ENCODE results near the gene RPS27.

Gene RPS27

DNA sequence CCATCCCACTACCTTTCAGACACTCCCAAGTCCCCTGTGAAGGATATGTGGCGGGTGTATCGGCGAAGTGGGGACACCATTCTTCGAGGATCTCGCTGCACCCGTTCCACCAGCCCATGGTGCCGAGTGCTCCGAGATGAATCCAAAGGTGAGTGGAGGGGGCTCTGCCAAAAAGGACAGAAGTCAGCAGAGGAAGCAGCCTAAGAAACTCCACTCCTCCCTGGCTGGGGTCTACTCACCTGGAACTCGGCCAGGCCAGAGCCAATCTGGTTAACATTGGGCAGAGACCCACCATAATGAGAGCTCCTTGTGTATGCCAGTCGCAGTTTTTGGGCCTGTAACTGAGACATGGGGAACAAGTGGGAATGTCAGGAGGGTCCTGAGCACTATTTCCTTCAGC, 35.7 kb upstream of the RPS27 start:
- peak overlapping the region; percentile 20 for H3K27ac Mint-ChIP-seq
- peaks cover 83% of the 10 kb centered on the region for H3K36me3 Mint-ChIP-seq (ENCODE audit: low read depth)

GRCh38 chr1:153956997-153957715, 33.4 kb upstream of the RPS27 start:
- intact Hi-C loops (cut with micrococcal nuclease), result no loop called here
- peaks cover 81% of the 10 kb centered on the region for H3K4me1 Mint-ChIP-seq (ENCODE audit: low read depth)

More for the DNA sequence above, 35.7 kb upstream of the RPS27 start:
- intact Hi-C loops (cut with micrococcal nuclease), result no loop called here
- Mint-ChIP-seq H3K4me3 (no peak overlapping the region), H3K4me1 (ENCODE audit: low read depth) (peaks cover 81% of the 10 kb centered on the region), H3K27me3 (no peaks in the 10 kb centered on the region), H3K9me3 (no peaks in the 10 kb centered on the region)

DNA sequence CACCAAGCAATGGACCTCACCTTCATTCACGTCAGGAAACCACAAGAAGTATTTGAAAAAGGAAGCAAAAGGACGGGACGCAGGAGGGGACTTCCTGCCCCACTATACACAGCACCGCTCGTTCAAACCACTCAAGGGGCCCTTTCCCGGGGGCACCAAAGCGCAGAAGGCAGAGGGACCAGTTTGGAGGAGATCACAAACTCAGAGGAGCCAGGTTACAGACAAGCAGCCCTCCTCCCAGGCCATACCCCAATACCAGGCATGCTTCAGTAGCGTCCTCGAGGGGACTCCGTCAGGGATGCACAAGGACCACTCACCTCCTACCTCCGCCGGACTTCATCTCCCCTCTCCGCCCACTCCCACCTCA, 32.8 kb upstream of the RPS27 start:
- Mint-ChIP-seq H3K9me3 (no peaks in the 10 kb centered on the region), H3K4me1 (ENCODE audit: low read depth) (peaks cover 82% of the 10 kb centered on the region), H3K27ac (peak overlapping the region; percentile 94), H3K4me3 (peak overlapping the region; percentile 94), H3K36me3 (ENCODE audit: low read depth) (peaks cover 83% of the 10 kb centered on the region), H3K27me3 (no peaks in the 10 kb centered on the region)
- intact Hi-C loops (cut with micrococcal nuclease), result loop anchor here (1.0 kb wide), 3 partner anchors 10 to 34 kb away; partner anchors contain the start of genes CREB3L4 and DENND4B

More at GRCh38 chr1:153956997-153957715, 33.4 kb upstream of the RPS27 start:
- Mint-ChIP-seq H3K27me3 (no peaks in the 10 kb centered on the region), H3K9me3 (no peaks in the 10 kb centered on the region), H3K27ac (peak overlapping the region; percentile 94), H3K4me3 (peak overlapping the region; percentile 94), H3K36me3 (ENCODE audit: low read depth) (peaks cover 83% of the 10 kb centered on the region)

- Mint-ChIP-seq H3K4me1 (ENCODE audit: low read depth) (peaks cover 79% of the 10 kb centered on the region), H3K4me3 (peak within 1 kb of the TSS; percentile 94), H3K27ac (peak within 1 kb of the TSS; percentile 94), H3K36me3 (ENCODE audit: low read depth) (peaks cover 80% of the 10 kb centered on the region), H3K9me3 (no peaks in the 10 kb centered on the region), H3K27me3 (no peaks in the 10 kb centered on the region)
- intact Hi-C loops (cut with micrococcal nuclease), result loop anchor here (1.0 kb wide), 3 partner anchors 9 to 35 kb away; partner anchors contain the start of genes CREB3L4 and DENND4B
Observed at GRCh38 chr1:153958111-153958960, 32.2 kb upstream of the RPS27 start, which contains the start of gene CRTC2. Gene CRTC2, minus strand, starts transcription at chr1:153958612. Its CDS starts 115 bp downstream, at chr1:153958497.

GRCh38 chr1:153958961-153959260, 31.7 kb upstream of the RPS27 start:
- H3K9me3 Mint-ChIP-seq, result no peaks in the 10 kb centered on the region
- H3K27ac Mint-ChIP-seq, result peak overlapping the region; percentile 94
- intact Hi-C loops (cut with micrococcal nuclease), result loop anchor here (1.0 kb wide), 3 partner anchors 8 to 36 kb away; partner anchors contain the start of genes CREB3L4 and DENND4B
- peaks cover 74% of the 10 kb centered on the region for H3K36me3 Mint-ChIP-seq (ENCODE audit: low read depth)
- H3K27me3 Mint-ChIP-seq, result no peaks in the 10 kb centered on the region
- H3K4me3 Mint-ChIP-seq, result peak overlapping the region; percentile 94
- peaks cover 79% of the 10 kb centered on the region for H3K4me1 Mint-ChIP-seq (ENCODE audit: low read depth)

GRCh38 chr1:153959454-153959853, 31.1 kb upstream of the RPS27 start:
- peaks cover 79% of the 10 kb centered on the region for H3K4me1 Mint-ChIP-seq (ENCODE audit: low read depth)
- peak overlapping the region; percentile 94 for H3K27ac Mint-ChIP-seq
- H3K4me3 Mint-ChIP-seq, result peak overlapping the region; percentile 14
- no peaks in the 10 kb centered on the region for H3K27me3 Mint-ChIP-seq
- peaks cover 69% of the 10 kb centered on the region for H3K36me3 Mint-ChIP-seq (ENCODE audit: low read depth)
- intact Hi-C loops (cut with micrococcal nuclease), result no loop called here
- H3K9me3 Mint-ChIP-seq, result no peaks in the 10 kb centered on the region

GRCh38 chr1:153960206-153960605, 30.4 kb upstream of the RPS27 start:
- intact Hi-C loops (cut with micrococcal nuclease), result no loop called here
- H3K9me3 Mint-ChIP-seq, result no peaks in the 10 kb centered on the region
- no peaks in the 10 kb centered on the region for H3K27me3 Mint-ChIP-seq
- peaks cover 61% of the 10 kb centered on the region for H3K36me3 Mint-ChIP-seq (ENCODE audit: low read depth)
- peaks cover 78% of the 10 kb centered on the region for H3K4me1 Mint-ChIP-seq (ENCODE audit: low read depth)
- H3K27ac Mint-ChIP-seq, result peak overlapping the region; percentile 94
- no peak overlapping the region for H3K4me3 Mint-ChIP-seq

- intact Hi-C loops (cut with micrococcal nuclease), result no loop called here
- Mint-ChIP-seq H3K4me1 (ENCODE audit: low read depth) (peaks cover 77% of the 10 kb centered on the region), H3K36me3 (ENCODE audit: low read depth) (peaks cover 68% of the 10 kb centered on the region), H3K4me3 (peak overlapping the region; percentile 70), H3K27ac (no peak overlapping the region), H3K9me3 (no peaks in the 10 kb centered on the region), H3K27me3 (no peaks in the 10 kb centered on the region)
Observed at GRCh38 chr1:153961421-153961820, 29.1 kb upstream of the RPS27 start.

- Mint-ChIP-seq H3K27ac (peak overlapping the region; percentile 77), H3K36me3 (ENCODE audit: low read depth) (peaks cover 69% of the 10 kb centered on the region), H3K27me3 (no peaks in the 10 kb centered on the region), H3K4me1 (ENCODE audit: low read depth) (peaks cover 68% of the 10 kb centered on the region), H3K4me3 (peak overlapping the region; percentile 70), H3K9me3 (no peaks in the 10 kb centered on the region)
- intact Hi-C loops (cut with micrococcal nuclease), result loop anchor here (1.0 kb wide), 1 partner anchor 16 kb away; the partner anchor contains the start of gene DENND4B
Observed at GRCh38 chr1:153962088-153963029, 28.2 kb upstream of the RPS27 start.

DNA sequence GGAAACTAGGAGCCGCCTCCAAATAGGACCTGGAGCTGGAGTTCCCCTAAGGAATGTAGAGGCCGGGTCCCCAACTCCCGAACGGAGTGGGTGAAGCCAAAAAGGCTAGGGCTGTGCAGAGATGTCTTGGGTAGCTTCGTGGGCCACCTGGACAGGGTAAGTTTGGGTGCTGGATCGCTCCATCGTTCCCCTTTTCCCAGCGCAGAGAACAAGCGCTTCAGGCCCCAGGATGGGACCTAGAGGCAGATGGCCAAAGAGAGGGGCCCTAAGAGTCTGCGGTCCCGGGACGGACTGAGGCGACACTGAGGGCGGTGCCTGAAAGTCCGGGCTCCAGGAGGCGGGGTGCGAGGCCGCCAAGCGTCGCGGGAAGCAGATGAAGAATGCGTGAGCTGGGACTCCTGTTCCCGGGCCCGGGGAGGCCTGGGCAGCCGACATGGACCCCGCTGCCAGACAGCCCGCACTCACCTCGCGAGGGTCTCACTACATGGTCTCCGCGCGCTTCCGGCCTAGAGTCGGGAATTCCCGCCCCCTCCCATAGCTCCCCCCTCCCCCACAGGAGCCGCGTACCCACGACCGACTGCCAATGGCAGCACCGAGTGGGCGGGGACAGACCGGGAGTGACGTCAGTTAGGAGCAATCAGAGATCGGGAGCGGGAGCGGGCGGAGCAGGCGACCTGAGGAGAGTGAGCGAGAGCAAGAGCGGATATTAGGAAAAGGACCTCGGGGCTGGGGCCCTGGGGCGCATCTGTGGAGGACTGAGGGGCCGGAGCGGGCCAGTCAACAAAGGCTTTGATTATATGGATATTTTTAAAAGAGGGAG, 27.3 kb upstream of the RPS27 start, which contains the start of gene SLC39A1:
TSS of gene SLC39A1 (minus strand) at position 508 of the 820 bp plus-strand sequence. CDS start 822 bp downstream, outside the sequence.
- H3K4me1 Mint-ChIP-seq (ENCODE audit: low read depth), result peaks cover 72% of the 10 kb centered on the region
- peak within 1 kb of the TSS; percentile 77 for H3K27ac Mint-ChIP-seq
- no peaks in the 10 kb centered on the region for H3K27me3 Mint-ChIP-seq
- intact Hi-C loops (cut with micrococcal nuclease), result loop anchor here (1.0 kb wide), 1 partner anchor 17 kb away; the partner anchor contains the start of gene DENND4B
- H3K4me3 Mint-ChIP-seq, result peak within 1 kb of the TSS; percentile 70
- H3K9me3 Mint-ChIP-seq, result no peaks in the 10 kb centered on the region
- H3K36me3 Mint-ChIP-seq (ENCODE audit: low read depth), result peaks cover 63% of the 10 kb centered on the region

- H3K4me1 Mint-ChIP-seq (ENCODE audit: low read depth), result peaks cover 73% of the 10 kb centered on the region
- peaks cover 57% of the 10 kb centered on the region for H3K36me3 Mint-ChIP-seq (ENCODE audit: low read depth)
- no peaks in the 10 kb centered on the region for H3K27me3 Mint-ChIP-seq
Observed at GRCh38 chr1:153963850-153964331, 26.7 kb upstream of the RPS27 start.

More at GRCh38 chr1:153963850-153964331, 26.7 kb upstream of the RPS27 start:
- Mint-ChIP-seq H3K4me3 (peak overlapping the region; percentile 70), H3K9me3 (no peaks in the 10 kb centered on the region), H3K27ac (peak overlapping the region; percentile 77)
- intact Hi-C loops (cut with micrococcal nuclease), result loop anchor here (1.0 kb wide), 1 partner anchor 18 kb away; the partner anchor contains the start of gene DENND4B
